Germinal center (tissue), 1 donor: ENCODE results near the gene ARID1B.

Experiments used
- DNase-seq: peaks from one replicate; pipeline ENCODE4 v3.0.0; 2012; ENCODE audit warnings: mixed read lengths, low spot score

Gene ARID1B

GRCh38 chr6:157076451-157076822, 299.3 kb downstream of the ARID1B start:
- DNase-seq = no peak

- no peak for DNase-seq
Observed at GRCh38 chr6:157077251-157077650, 300.1 kb downstream of the ARID1B start.

GRCh38 chr6:157078326-157078725, 301.1 kb downstream of the ARID1B start:
- no peak for DNase-seq

DNA sequence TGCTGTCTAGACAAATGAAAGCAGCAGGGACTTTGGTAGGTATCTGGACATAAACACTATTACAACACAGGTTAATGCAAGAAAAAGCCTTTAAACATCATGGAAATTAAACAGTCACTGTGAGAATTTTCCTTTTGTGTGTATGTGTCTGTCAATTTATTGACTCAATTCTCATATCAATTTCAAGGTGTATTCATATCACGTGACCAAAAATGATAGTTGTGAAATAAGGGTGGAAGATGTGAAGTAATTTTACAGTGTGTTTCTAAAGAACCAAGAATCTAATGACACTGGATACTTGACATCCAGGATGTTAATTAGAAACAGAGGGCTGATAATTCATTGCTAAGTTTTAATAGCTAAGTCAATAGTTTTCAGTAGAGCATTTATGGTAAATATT, 302.1 kb downstream of the ARID1B start:
- DNase-seq = no peak

DNA sequence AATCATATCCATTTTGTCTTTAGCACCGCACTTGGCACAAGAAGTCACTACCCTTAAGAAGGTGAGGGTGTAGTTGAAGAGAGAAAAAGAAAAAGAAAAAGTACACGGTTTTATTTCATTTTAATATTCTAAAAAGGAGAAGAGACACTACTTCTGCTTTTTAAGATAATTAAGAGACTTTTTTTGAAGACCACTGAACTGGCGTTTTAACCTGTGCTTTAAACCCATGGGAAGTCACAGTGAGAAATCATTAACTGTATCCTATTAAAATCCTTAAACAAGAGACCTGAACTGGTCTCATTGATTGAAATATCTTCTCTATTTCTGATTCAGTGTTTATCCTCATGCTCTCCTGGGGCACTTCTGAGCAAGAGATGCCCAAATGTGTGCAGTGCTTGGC, 302.6 kb downstream of the ARID1B start:
- no peak for DNase-seq

DNA sequence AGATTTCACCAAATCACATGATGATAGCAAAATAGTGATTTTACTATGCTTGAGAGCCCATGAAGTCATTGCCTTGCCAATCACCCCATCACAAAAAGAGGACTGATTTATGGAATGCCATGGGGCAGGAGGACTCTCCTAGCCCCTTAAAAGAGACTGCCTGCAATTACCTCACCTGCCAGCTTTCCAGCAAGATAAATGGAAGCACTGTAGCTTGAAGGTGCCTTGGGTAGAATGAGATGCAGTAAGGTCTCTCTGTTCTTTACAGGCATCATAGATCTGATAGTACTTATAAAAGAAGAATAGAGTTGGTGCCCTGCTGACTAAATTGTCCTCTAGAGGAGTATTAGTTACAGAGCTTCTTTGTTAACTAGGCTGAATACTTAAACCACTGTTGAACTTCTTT, 303.8 kb downstream of the ARID1B start:
- no peak for DNase-seq

DNA sequence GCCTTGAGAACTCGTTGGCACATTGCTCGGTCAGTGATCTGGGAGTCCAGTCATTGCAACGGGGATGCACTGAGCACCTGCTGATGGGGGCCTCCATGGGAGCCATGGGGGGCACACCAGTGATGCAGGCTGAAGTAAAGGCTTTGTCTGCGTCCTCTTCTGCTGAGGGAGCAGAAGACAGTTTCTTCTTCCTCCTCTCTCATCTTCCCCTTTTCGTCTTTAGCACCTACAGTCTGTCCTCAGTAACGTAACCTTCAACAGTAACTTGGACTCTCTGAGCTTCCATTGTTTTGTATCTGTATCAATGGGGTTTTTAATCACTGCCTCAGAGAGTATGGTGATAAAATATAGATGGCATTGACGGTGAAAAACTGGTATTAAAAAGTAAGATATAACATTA, 306.2 kb downstream of the ARID1B start:
- DNase-seq = no peak

GRCh38 chr6:157086632-157087031, 309.5 kb downstream of the ARID1B start:
- DNase-seq = no peak

- DNase-seq = no peak
Observed at GRCh38 chr6:157087974-157088373, 310.8 kb downstream of the ARID1B start.

GRCh38 chr6:157088841-157089240, 311.7 kb downstream of the ARID1B start:
- no peak for DNase-seq

- DNase-seq = no peak
Observed at GRCh38 chr6:157089258-157089657, 312.1 kb downstream of the ARID1B start.

DNA sequence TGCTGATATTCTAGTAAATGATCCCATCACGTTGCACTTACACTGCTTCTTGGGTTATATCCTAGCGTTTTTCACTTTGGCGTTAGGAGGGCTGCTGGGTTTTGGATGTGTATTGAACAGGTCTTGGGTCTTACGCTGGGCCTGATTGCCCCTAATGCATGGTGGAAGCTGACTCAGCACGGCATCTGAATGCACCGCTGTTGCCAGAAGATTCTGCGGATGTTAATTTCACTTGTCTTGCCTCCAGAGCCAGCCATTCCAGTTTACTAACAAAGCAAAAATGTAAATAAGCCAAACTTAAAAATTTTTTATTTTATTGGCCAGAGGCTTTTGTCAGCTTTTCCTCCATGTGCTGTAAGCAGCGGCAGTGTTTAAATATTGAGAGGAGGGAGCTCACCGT, 312.7 kb downstream of the ARID1B start:
- DNase-seq = no peak

GRCh38 chr6:157090736-157091135, 313.6 kb downstream of the ARID1B start:
- no peak for DNase-seq

DNA sequence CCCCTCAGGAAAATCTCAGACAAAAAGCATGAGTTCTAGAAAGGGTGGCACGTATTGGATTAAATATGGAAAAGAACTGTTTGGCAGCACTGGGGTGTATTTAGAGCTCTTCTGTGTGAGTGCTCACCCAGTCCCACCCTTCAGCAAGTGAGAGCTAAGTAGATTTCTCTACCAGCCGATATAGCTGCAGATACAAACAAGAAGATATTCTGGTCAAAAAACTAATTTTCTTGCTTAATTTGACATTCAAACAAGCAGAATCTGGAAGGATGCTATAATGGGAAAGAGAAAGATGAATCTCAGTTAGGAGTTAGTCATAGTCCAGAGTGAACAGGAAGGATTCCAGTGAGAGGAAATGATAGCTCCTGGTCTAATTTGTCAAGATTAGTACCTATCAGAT, 314.1 kb downstream of the ARID1B start:
- DNase-seq = no peak

DNA sequence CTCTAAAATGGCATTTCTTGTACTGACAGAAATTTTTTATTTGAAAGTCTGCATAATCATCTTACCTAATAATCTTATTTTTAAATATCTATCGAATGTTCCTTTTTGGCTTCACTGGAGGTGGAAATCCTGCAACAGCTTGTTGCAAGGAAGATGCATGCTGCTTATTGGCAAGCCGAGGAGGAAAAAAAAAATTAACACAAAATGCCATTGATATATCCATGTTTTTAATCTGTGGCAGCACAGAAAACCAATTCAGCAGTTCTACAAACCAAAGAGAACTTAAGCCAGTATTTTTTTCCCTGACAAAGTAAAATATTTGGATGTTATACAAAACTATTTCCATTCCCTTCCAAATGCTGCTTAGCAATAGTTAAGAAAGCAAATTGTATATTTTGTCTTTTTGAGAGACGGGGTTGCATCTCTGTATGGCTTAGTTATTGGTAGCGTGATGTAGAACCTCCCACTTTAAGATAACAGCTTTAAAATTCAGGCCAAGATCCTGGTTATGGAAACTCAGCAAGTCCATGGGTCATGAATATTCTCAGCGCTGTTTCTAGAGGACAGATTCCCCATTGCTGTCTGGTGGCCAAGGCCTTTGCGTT, 314.8 kb downstream of the ARID1B start:
- no peak for DNase-seq

GRCh38 chr6:157092736-157093135, 315.6 kb downstream of the ARID1B start:
- no peak for DNase-seq

- DNase-seq = no peak
Observed at GRCh38 chr6:157093536-157093935, 316.4 kb downstream of the ARID1B start.

- no peak for DNase-seq
Observed at GRCh38 chr6:157094038-157094437, 316.9 kb downstream of the ARID1B start.

DNA sequence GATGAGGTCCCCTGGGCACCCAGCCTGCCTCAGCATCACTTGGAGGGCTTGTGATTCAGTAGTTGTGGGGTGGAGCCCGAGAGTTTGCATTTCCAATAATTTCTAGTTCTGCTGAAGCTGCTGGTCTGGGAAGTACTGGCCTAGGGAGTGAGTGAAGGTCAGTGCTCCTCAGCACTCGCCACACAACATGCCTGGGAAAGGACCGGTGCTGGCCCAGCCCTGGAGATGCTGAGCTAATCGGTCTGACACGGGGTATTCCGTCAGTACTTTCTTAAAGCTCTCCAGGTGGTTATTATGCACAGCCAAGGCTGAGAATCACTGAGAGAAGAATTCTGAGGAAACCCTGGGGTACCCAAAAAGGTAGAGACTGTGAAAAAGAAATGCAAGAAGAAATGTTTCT, 317.9 kb downstream of the ARID1B start:
- DNase-seq = no peak

- DNase-seq = no peak
Observed at GRCh38 chr6:157095569-157095968, 318.4 kb downstream of the ARID1B start.

DNA sequence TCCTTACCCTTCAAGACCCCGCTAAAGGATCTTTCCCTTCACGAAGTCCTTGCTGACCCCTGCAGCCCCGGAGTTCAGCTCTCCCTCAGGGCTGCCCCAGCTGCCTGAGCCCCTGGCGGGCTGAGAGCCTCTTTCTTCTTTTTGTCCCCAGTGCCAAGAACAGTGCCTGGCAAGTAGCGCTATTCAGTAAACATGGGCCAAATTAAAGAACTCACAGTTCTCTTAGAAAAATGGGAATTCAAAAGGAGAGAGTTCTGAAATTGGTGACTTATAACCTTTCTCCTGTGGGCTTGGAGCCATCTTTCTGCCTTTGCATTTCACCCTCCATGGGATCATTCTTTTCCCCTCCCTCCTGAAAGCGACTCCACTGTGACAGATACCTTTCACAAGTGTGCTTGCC, 318.9 kb downstream of the ARID1B start:
- DNase-seq = no peak

DNA sequence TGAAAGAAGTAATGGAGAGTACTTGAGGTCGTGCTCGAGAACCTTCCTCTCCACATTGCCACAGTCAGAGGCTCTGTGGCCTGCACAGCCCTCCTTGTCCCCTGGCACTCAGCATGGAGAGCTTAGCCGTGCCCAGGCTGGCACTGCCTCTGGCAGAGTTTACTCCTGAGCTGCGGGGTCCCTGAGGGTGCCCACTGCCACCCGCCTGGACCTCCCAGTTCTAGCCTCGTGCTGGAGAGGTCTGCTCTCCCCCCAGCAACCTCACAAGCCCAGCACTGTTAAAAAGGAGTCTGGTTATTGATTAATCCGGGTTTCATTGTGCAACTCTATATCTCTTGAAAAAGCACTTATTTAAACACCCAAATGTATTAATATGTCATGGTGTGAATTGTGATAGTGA, 319.3 kb downstream of the ARID1B start:
- no peak for DNase-seq

GRCh38 chr6:157097255-157097955, 320.2 kb downstream of the ARID1B start:
- no peak for DNase-seq

GRCh38 chr6:157098999-157099398, 321.8 kb downstream of the ARID1B start:
- DNase-seq = no peak
